K562 (cell line): Measurements from ENCODE around the gene PDPR. TPM values are rescaled to one million over a fixed set of nuclear protein-coding genes. Genes with fewer than 3 reads are reported as not detected.
"Not testable (repeated sequence)": the region's sequence is repeated elsewhere in the genome, so short reads cannot be mapped to it uniquely, and the experiment has no call there.

Source experiments
- ATF1 ChIP-seq, 2 experiments: fragments of 450-650 bp in 1 of 2; IDR thresholded peaks; 2 replicates each; pipeline ENCODE4 v1.6.1; 2016; ENCODE audit warnings: missing compliant biosample characterization in 1 of 2, missing genetic modification characterization in 1 of 2
- ATF7 ChIP-seq: fragments of 450-650 bp; IDR thresholded peaks from 2 replicates; pipeline ENCODE4 v1.7.1; 2014; ENCODE audit warnings: mild to moderate bottlenecking, moderate library complexity
- EP400 ChIP-seq: fragments of 450-650 bp; IDR thresholded peaks from 2 replicates; pipeline ENCODE4 v1.6.1; 2017; ENCODE audit warnings: antibody characterized with exemption, mild to moderate bottlenecking, moderate library complexity
- GABPA ChIP-seq: fragments of 200-800 bp; sonication (Bioruptor generic); conservative IDR thresholded peaks from 2 replicates; pipeline ENCODE4 v1.6.1; 2016; ENCODE audit warnings: low read depth, missing genetic modification characterization, missing compliant biosample characterization
- HDAC1 ChIP-seq, 2 experiments: fragments of 450-650 bp; IDR thresholded peaks; 2 replicates each; pipeline ENCODE4 v1.6.1; 2016 to 2017; ENCODE audit warnings: inconsistent platforms in 1 of 2, mild to moderate bottlenecking in 1 of 2, moderate library complexity in 1 of 2
- KAT7 ChIP-seq: sonication (generic); formaldehyde crosslinking; IDR thresholded peaks from 2 replicates; pipeline ENCODE4 v1.8.0; 2022; ENCODE audit warnings: missing genetic modification reagents, mild to moderate bottlenecking, borderline replicate concordance
- MNT ChIP-seq, 2 experiments: fragments of 450-650 bp; conservative IDR thresholded peaks; 2 replicates each; pipeline ENCODE4 v1.6.1; 2017; ENCODE audit warnings: mild to moderate bottlenecking in 2 of 2, moderate library complexity in 2 of 2
- MYC ChIP-seq, 2 experiments: fragments of 250-450 bp in 1 of 2; sonication (Bioruptor Pico) in 1 of 2; IDR thresholded peaks; 2 replicates each; pipeline versions ENCODE4 v1.5.1 to v1.6.1; 2012 to 2021; ENCODE audit warnings: low read depth in 2 of 2, borderline replicate concordance in 1 of 2, improper control_type of control experiment in 1 of 2, low read length in 1 of 2, mild to moderate bottlenecking in 1 of 2, moderate library complexity in 1 of 2
- POLR2B ChIP-seq: fragments of 450-650 bp; IDR thresholded peaks from 2 replicates; pipeline ENCODE4 v1.6.1; 2018; ENCODE audit warnings: low read depth; ENCODE audit not compliant: partially characterized antibody
- PRDM10 ChIP-seq: fragments of 450-650 bp; IDR thresholded peaks from 2 replicates; pipeline ENCODE4 v1.6.1; 2018; ENCODE audit not compliant: partially characterized antibody
- SIN3A ChIP-seq, 2 experiments: fragments of 150-350 bp in 1 of 2; IDR thresholded peaks; 2 replicates each; pipeline ENCODE4 v1.6.1; 2011 to 2016; ENCODE audit warnings: borderline replicate concordance in 2 of 2, low read depth in 2 of 2, low read length in 2 of 2, mild to moderate bottlenecking in 2 of 2, moderate library complexity in 2 of 2; ENCODE audit not compliant: control insufficient read depth in 1 of 2
- TAF1 ChIP-seq: IDR thresholded peaks from 2 replicates; pipeline ENCODE4 v1.6.1; 2011; ENCODE audit warnings: mild to moderate bottlenecking, low read length, moderate library complexity; ENCODE audit not compliant: insufficient read depth, control insufficient read depth, severe bottlenecking; ENCODE audit errors: extremely low read depth
- TOE1 ChIP-seq, 2 experiments: fragments of 450-650 bp in 1 of 2; sonication (generic) in 1 of 2; formaldehyde crosslinking in 1 of 2; IDR thresholded peaks; 2 replicates each; pipeline versions ENCODE4 v1.7.1 to v1.8.0; 2016 to 2022; ENCODE audit warnings: borderline replicate concordance in 2 of 2, mild to moderate bottlenecking in 2 of 2, antibody characterized with exemption in 1 of 2, inconsistent platforms in 1 of 2, low read depth in 1 of 2, missing genetic modification reagents in 1 of 2, moderate library complexity in 1 of 2
- ZEB2 ChIP-seq: fragments of 450-650 bp; IDR thresholded peaks from 2 replicates; pipeline ENCODE4 v1.6.1; 2016
- ZNF511 ChIP-seq: sonication (generic); formaldehyde crosslinking; IDR thresholded peaks from 2 replicates; pipeline ENCODE4 v1.8.0; 2022; ENCODE audit warnings: mild to moderate bottlenecking, missing genetic modification reagents
- polyA plus RNA-seq, 8 experiments: library from polyadenylated mRNA; depleted of rRNA in 4 of 8; stranded (reverse) in 5 of 8; unstranded in 3 of 8; fragments of >200 nt; fragmentation: Nextera tagmentation in 2 of 8; fragmentation: Illumina TruSeq in 1 of 8; extraction: Ambion mirVana in 2 of 8; extraction: Trizol in 1 of 8; gene quantifications; 2 replicates each; pipeline versions ENCODE4 v1.2.1 to v1.2.3, GENCODE V29; 2011 to 2014; ENCODE audit warnings: inconsistent platforms in 1 of 8, missing spikeins in 1 of 8
- total RNA-seq, 7 experiments: library from RNA; depleted of rRNA in 6 of 7; stranded (reverse); fragments of >200 nt in 6 of 7; fragmentation: Illumina TruSeq in 2 of 7; extraction: Trizol in 2 of 7; gene quantifications; 2 replicates each; pipeline versions ENCODE4 v1.2.1 to v1.2.3, GENCODE V29; 2011 to 2021; ENCODE audit warnings: low replicate concordance in 1 of 7

Gene PDPR
- total and polyA plus RNA-seq, 9 of the 15 experiments (the other 6 are each of a cell fraction or from before 2014, with no cell fraction given) = 4.9 to 35.7 (median 19.1) TPM

GRCh38 chr16:70065746-70066658 is 48.1 kb upstream of the PDPR start (continued):
- TF ChIP-seq SIN3A (IDR thresholded peaks at IDR 0.05; ENCODE audit: borderline replicate concordance in 2 of 2, control insufficient read depth in 1 of 2, low read depth in 2 of 2, low read length in 2 of 2) (peak; percentile 10 to 66; a peak in 1 of 4 replicates), ATF1 (tag; IDR thresholded peaks at IDR 0.05) (0 out of 2 replicates have a peak, but pooled peaks have one; percentile 31), ATF7 (peak; percentile 99), TAF1 (peak; percentile 32), POLR2B (peak; percentile 13), TOE1 (IDR thresholded peaks at IDR 0.05; ENCODE audit: borderline replicate concordance) (peak; percentile 95), PRDM10 (peak; percentile 99), MYC (IDR thresholded peaks at IDR 0.05; ENCODE audit: low read depth, low read length) (peak; percentile 40; the same call in 1 of the 2 replicates), GABPA (tag) (peak; percentile 47), ZEB2 (peak; percentile 75), HDAC1 (IDR thresholded peaks at IDR 0.05) (peak in 1 of 2 experiments; percentile 24; a peak in 1 of 4 replicates), EP400 (peak; percentile 66; the same call in 1 of the 2 replicates), KAT7 (CRISPR knock-in tag) (0 out of 2 replicates have a peak, but pooled peaks have one; percentile 45), MNT (conservative IDR thresholded peaks at IDR 0.05) (peak; percentile 64 to 77), ZNF511 (peak; percentile 6; the same call in 1 of the 2 replicates)
- TF ChIP-seq ATF1 (CRISPR knock-in tag; IDR thresholded peaks at IDR 0.05); TOE1 (CRISPR knock-in tag; IDR thresholded peaks at IDR 0.05; ENCODE audit: borderline replicate concordance, low read depth); MYC (CRISPR knock-in tag; IDR thresholded peaks at IDR 0.05; ENCODE audit: borderline replicate concordance, low read depth): not testable (repeated sequence)
